Sigmoid colon (tissue), 4 donors: ENCODE data around the gene DKK2.

Source experiments
- CTCF ChIP-seq, 4 experiments: fragments of 450-650 bp in 3 of 4; fragments of 200-600 bp in 1 of 4; IDR thresholded peaks; one replicate each; pipeline ENCODE4 v1.5.1; 2016 to 2019; ENCODE audit warnings: antibody characterized with exemption in 4 of 4, mild to moderate bottlenecking in 3 of 4, moderate library complexity in 2 of 4
- POLR2A ChIP-seq, 2 donors: fragments of 450-650 bp; IDR thresholded peaks; one replicate each; pipeline ENCODE4 v1.6.1; 2016; ENCODE audit warnings: antibody characterized with exemption in 2 of 2, mild to moderate bottlenecking in 2 of 2, moderate library complexity in 2 of 2
- POLR2AphosphoS5 ChIP-seq, 4 donors: sonication (generic); formaldehyde crosslinking; IDR thresholded peaks; one replicate each; pipeline ENCODE4 v1.6.1; 2017; ENCODE audit warnings: antibody characterized with exemption in 4 of 4

- TF ChIP-seq POLR2A (IDR thresholded peaks at IDR 0.05) (no peak), POLR2AphosphoS5 (IDR thresholded peaks at IDR 0.05) (no peak), CTCF (IDR thresholded peaks at IDR 0.05) (no peak)
These were observed 30.5 kb upstream of the DKK2 start for GRCh38 chr4:107066621-107067020.
